Heart right ventricle (tissue), 16 donors: Measurements from ENCODE around the gene MFN2. TPM values are rescaled to one million over a fixed set of nuclear protein-coding genes. Genes with fewer than 3 reads are reported as not detected.

Experiments
- ATAC-seq, 8 donors: fragments of 200-7000 bp; cut with Tn5 transposase; one replicate each; pipeline ENCODE4 v1.9.1; 2020; ENCODE audit warnings: mild to moderate bottlenecking in 8 of 8, moderate library complexity in 8 of 8, moderate number of reproducible peaks in 1 of 8
- DNase-seq, 2 donors: peaks; one replicate each; pipeline ENCODE4 v3.0.0-alpha.2; 2020
- H3K27ac ChIP-seq, 10 donors: fragments of 200-600 bp; sonication (generic) in 2 of 10; one replicate each; pipeline versions ENCODE4 v1.5.0 to v1.8.0; 2020 to 2022; ENCODE audit warnings: mild to moderate bottlenecking in 3 of 10
- H3K27me3 ChIP-seq, 7 donors: fragments of 200-600 bp; one replicate each; pipeline ENCODE4 v1.8.0; 2021 to 2022; ENCODE audit warnings: mild to moderate bottlenecking in 2 of 7
- H3K36me3 ChIP-seq, 9 donors: fragments of 200-600 bp; sonication (generic) in 1 of 9; one replicate each; pipeline versions ENCODE4 v1.5.0 to v1.8.0; 2020 to 2022; ENCODE audit warnings: mild to moderate bottlenecking in 2 of 9
- H3K4me1 ChIP-seq, 9 donors: fragments of 200-600 bp; sonication (generic) in 1 of 9; one replicate each; pipeline versions ENCODE4 v1.5.0 to v1.8.0; 2020 to 2022; ENCODE audit warnings: mild to moderate bottlenecking in 4 of 9
- H3K4me3 ChIP-seq, 10 donors: fragments of 200-600 bp; sonication (generic) in 2 of 10; one replicate each; pipeline versions ENCODE4 v1.5.0 to v1.8.0; 2020 to 2022; ENCODE audit warnings: mild to moderate bottlenecking in 7 of 10, moderate library complexity in 2 of 10
- H3K9me3 ChIP-seq, 11 donors: fragments of 200-600 bp in 10 of 11; sonication (generic) in 2 of 11; one replicate each; pipeline versions ENCODE4 v1.5.0 to v1.8.0; 2013 to 2022; ENCODE audit warnings: mild to moderate bottlenecking in 2 of 11, control low read depth in 1 of 11, moderate library complexity in 1 of 11
- CTCF ChIP-seq, 9 donors: fragments of 200-600 bp; sonication (generic) in 2 of 9; IDR thresholded peaks; one replicate each; pipeline versions ENCODE4 v1.5.0 to v1.8.0; 2021 to 2022; ENCODE audit warnings: antibody characterized with exemption in 9 of 9, mild to moderate bottlenecking in 5 of 9, moderate library complexity in 1 of 9
- WGBS, 2 donors: extraction: QIAGEN DNeasy Blood & Tissue Kit; methylation state at CpG; one replicate each; pipeline ENCODE4 v1.1.7; 2013; ENCODE audit warnings: inconsistent platforms in 1 of 2; 5-methylcytosine and 5-hydroxymethylcytosine counted together
- intact Hi-C, 10 donors: fragments of 100-400 bp; cut with DNase I; formaldehyde crosslinking; loops; one replicate each; pipeline versions ENCODE4 v1.11.1 to v1.14.2; 2022
- polyA plus RNA-seq, 2 donors: library from polyadenylated mRNA; stranded (reverse); fragments of 200-250 nt; gene quantifications; one replicate each; pipeline ENCODE4 v1.2.3, GENCODE V29; 2013
- total RNA-seq, 10 donors: library from RNA; stranded (reverse); fragmentation: NEBNext Ultra II Directional in 3 of 10; extraction: Animal tissue kit (Norgen Biotek cat#: 25700) in 3 of 10; gene quantifications; one replicate each; pipeline versions ENCODE4 v1.2.1 to v1.2.4, GENCODE V29; 2021 to 2023
- donor health status: Arrhythmogenic right ventricular cardiomyopathy.
- donor health status: ischemic (EF 13 %, LVEDD 7.1; RV severe dilation, severe dysfunction).
- donor health status: healthy with polysubstance abuse.
- donor health status: DM: no; HTN: yes; CAD: no.
- donor health status: DM: no; HTN: no; CAD: no.
- donor health status: ischemic (EF 25% LVEDD 6.9; RV normal size, moderate dysfunction).
- donor health status: ischemic (EF 25% LVEDD 5.7; RV mildly dilated, moderate dysfunction).
- donor health status: healthy.
- donor health status: DM: yes; HTN: yes; CAD: no.
- donor health status: Ischemic cardiomyopathy.
- donor health status: ischemic (EF 35%, LVEDD 5.7; RV mildly dilated, moderate dysfunction).
- donor health status: nonischemic (EF 11% LVEDD 7.7; RV severe dilation, severe dysfunction).
- donor health status: DM: yes; HTN: yes; CAD: no.
- donor health status: PGD.
- donor health status: ischemic (EF 29% LVEDD 5.4; RV normal size, mild dysfunction).
- donor health status: nonischemic (EF 23%, LVEDD 6.1; RV moderate dilation, normal function).

MFN2 gene
- total and polyA plus RNA-seq, 12 donors: 154 to 1,066 (median 738) TPM

GRCh38 chr1:12057382-12057781, 77.1 kb downstream of the MFN2 start:
- Histone ChIP-seq H3K27me3 (peaks cover 0 to 10% (median 8%) of the 10 kb centered on the region in 7 donors), H3K27ac (no peak overlapping the region), H3K4me1 (peaks cover 0 to 13% (median 10%) of the 10 kb centered on the region in 9 donors), H3K4me3 (no peak overlapping the region), H3K9me3 (peaks cover 0 to 5% (median 0%) of the 10 kb centered on the region in 11 donors), H3K36me3 (no peaks in the 10 kb centered on the region)
- ATAC-seq: no peak
- TF ChIP-seq CTCF (IDR thresholded peaks at IDR 0.05): no peak
- intact Hi-C loops: no loop called here
- DNase-seq: no peak

- peaks cover 0 to 15% (median 12%) of the 10 kb centered on the region in 7 donors for H3K27me3 ChIP-seq
- ATAC-seq: no peak
- intact Hi-C loops: no loop called here
- WGBS, 2 donors: 91 to 92% methylated on average over 4 of the region's 4 CpGs
- peaks cover 0 to 8% (median 5%) of the 10 kb centered on the region in 9 donors for H3K4me1 ChIP-seq
- DNase-seq: no peak
- no peak for TF ChIP-seq CTCF (IDR thresholded peaks at IDR 0.05)
- peaks cover 0 to 5% (median 0%) of the 10 kb centered on the region in 11 donors for H3K9me3 ChIP-seq
- H3K36me3 ChIP-seq: no peaks in the 10 kb centered on the region
- H3K4me3 ChIP-seq: no peak overlapping the region
- no peak overlapping the region for H3K27ac ChIP-seq
These were observed 77.9 kb downstream of the MFN2 start for GRCh38 chr1:12057940-12058687.

GRCh38 chr1:12059226-12059625, 79.0 kb downstream of the MFN2 start:
- Histone ChIP-seq H3K4me3 (no peak overlapping the region), H3K9me3 (peaks cover 0 to 5% (median 0%) of the 10 kb centered on the region in 11 donors), H3K36me3 (no peaks in the 10 kb centered on the region), H3K27ac (no peak overlapping the region), H3K4me1 (peaks cover 0 to 12% (median 7%) of the 10 kb centered on the region in 9 donors), H3K27me3 (peaks cover 8 to 26% (median 23%) of the 10 kb centered on the region in 7 donors)
- intact Hi-C loops: no loop called here
- ATAC-seq (no peak), DNase-seq (no peak)
- WGBS, 2 donors: 63 to 74% methylated on average over 3 of the region's 3 CpGs
- no peak for TF ChIP-seq CTCF (IDR thresholded peaks at IDR 0.05)

GRCh38 chr1:12059722-12060464, 79.6 kb downstream of the MFN2 start:
- WGBS, 2 donors: 62 to 76% methylated on average over 7 of the region's 7 CpGs
- peaks cover 0 to 5% (median 0%) of the 10 kb centered on the region in 11 donors for H3K9me3 ChIP-seq
- no peak overlapping the region for H3K27ac ChIP-seq
- H3K27me3 ChIP-seq: peaks cover 8 to 33% (median 29%) of the 10 kb centered on the region in 7 donors
- no peak for ATAC-seq
- H3K36me3 ChIP-seq: no peaks in the 10 kb centered on the region
- TF ChIP-seq CTCF (IDR thresholded peaks at IDR 0.05): no peak
- DNase-seq: no peak
- intact Hi-C loops: no loop called here
- no peak overlapping the region for H3K4me3 ChIP-seq
- peaks cover 0 to 12% (median 7%) of the 10 kb centered on the region in 9 donors for H3K4me1 ChIP-seq
